Mammary epithelial cell (primary cell): Measurements from ENCODE around the gene GPHB5.

Experiments used
- CTCF ChIP-seq, 2 donors: IDR thresholded peaks in 1 of 2; conservative IDR thresholded peaks in 1 of 2; 2 replicates each; pipeline ENCODE4 v1.5.1; 2011 to 2012; ENCODE audit warnings: inconsistent platforms in 2 of 2, low read length in 2 of 2, mild to moderate bottlenecking in 2 of 2, control low read depth in 1 of 2, low read depth in 1 of 2; ENCODE audit not compliant: insufficient read depth in 1 of 2; ENCODE audit errors: extremely low read depth in 1 of 2
- EZH2 ChIP-seq: IDR thresholded peaks from 2 replicates; pipeline ENCODE4 v1.6.1; 2012; ENCODE audit warnings: low read length, inconsistent platforms, borderline replicate concordance

- TF ChIP-seq CTCF (conservative IDR thresholded peaks at IDR 0.05 in 1 of 2, IDR thresholded peaks at IDR 0.05 in 1 of 2; ENCODE audit: extremely low read depth in 1 of 2, insufficient read depth in 1 of 2, low read depth in 1 of 2, low read length in 2 of 2) (no peak), EZH2 (no peak)
These were observed 25.6 kb upstream of the GPHB5 start for GRCh38 chr14:63344336-63344735.
